ENCODE results near the gene PCDHA9. TPM values are rescaled to one million over a fixed set of nuclear protein-coding genes. Genes with fewer than 3 reads are reported as not detected.
"Not testable (repeated sequence)": the region's sequence is repeated elsewhere in the genome, so short reads cannot be mapped to it uniquely, and the experiment has no call there.

PCDHA9 gene
- polyA plus RNA-seq, 2 of the 4 experiments (the other 2 are of a cell fraction), result 0.03 TPM; not detected in 1

DNA sequence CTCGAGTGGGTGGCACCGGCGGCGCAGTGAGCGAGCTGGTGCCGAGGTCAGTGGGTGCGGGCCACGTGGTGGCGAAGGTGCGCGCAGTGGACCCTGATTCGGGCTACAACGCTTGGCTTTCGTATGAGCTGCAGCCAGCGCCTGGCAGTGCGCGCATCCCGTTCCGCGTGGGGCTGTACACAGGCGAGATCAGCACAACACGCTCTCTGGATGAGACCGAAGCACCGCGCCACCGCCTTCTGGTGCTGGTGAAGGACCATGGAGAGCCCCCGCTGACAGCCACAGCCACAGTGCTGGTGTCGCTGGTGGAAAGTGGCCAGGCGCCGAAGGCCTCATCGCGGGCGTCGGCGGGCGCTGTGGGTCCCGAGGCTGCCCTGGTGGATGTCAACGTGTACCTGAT, 24.7 kb upstream of the PCDHA9 start:
- Histone ChIP-seq H3K4me3 (no peak overlapping the region), H3K27ac (no peak overlapping the region), H3K4me1 (no peaks in the 10 kb centered on the region), H3K4me2 (no peak overlapping the region), H3K9me3 (no peaks in the 10 kb centered on the region)
- WGBS (ENCODE audit: missing lambda C conversion rate), result 89% methylated on average over 30 of the region's 38 CpGs
- FAIRE-seq, result no peak
- ATAC-seq, result no peak
- TF ChIP-seq, protein P1, sequence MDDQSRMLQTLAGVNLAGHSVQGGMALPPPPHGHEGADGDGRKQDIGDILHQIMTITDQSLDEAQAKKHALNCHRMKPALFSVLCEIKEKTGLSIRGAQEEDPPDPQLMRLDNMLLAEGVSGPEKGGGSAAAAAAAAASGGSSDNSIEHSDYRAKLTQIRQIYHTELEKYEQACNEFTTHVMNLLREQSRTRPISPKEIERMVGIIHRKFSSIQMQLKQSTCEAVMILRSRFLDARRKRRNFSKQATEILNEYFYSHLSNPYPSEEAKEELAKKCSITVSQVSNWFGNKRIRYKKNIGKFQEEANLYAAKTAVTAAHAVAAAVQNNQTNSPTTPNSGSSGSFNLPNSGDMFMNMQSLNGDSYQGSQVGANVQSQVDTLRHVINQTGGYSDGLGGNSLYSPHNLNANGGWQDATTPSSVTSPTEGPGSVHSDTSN (IDR thresholded peaks at IDR 0.05), result no peak
- POLR2A ChIA-PET, result no interaction called here
- DNase-seq (ENCODE audit: low read depth in 1 of 2, low spot score in 1 of 2), result no peak
- CTCF ChIA-PET, result interaction anchor here (1.2 to 1.5 kb wide), 2 partner anchors 216 to 217 kb away, joined by 3 to 6 read pairs; no protein-coding TSS in a partner anchor

DNA sequence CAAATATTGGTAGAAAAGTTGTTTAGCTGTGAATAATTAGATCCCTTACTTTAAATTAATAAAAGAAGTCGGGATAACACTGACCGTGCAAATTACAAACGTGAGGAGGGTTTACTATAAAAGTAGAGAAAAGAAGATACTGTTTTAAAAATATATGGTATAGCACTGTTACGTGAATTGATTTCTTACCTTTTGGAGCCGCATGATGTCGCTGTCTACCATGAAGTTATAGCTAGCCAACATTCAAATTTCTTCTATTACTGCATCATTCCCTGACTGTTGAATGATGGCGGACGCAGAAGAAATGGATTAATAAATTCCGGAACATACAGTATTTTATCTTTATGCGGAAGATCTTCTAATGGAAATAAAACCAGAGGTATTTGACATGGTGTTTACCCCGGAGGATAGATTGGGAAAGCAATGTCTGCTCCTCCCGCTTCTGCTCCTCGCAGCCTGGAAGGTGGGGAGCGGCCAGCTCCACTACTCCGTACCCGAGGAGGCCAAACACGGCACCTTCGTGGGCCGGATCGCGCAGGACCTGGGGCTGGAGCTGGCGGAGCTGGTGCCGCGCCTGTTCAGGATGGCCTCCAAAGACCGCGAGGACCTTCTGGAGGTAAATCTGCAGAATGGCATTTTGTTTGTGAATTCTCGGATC, 20.3 kb upstream of the PCDHA9 start, which contains the start of gene PCDHA6:
Gene PCDHA6 (plus strand): TSS at position 257 of the 658 bp plus-strand sequence. CDS start 132 bp downstream, at position 389.
- Histone ChIP-seq H3K9me3 (no peaks in the 10 kb centered on the region), H3K4me2 (no peak within 1 kb of the TSS), H3K27ac (no peak within 1 kb of the TSS), H3K4me3 (no peak within 1 kb of the TSS), H3K4me1 (no peaks in the 10 kb centered on the region)
- ChIA-PET CTCF (interaction anchor here (0.6 to 0.9 kb wide), 3 partner anchors 19 to 395 kb away, joined by 3 read pairs; partner anchors contain the start of genes PCDHB13 and PCDHB14), POLR2A (no interaction called here)
- ATAC-seq (no peak), DNase-seq (ENCODE audit: low read depth in 1 of 2, low spot score in 1 of 2) (no peak), FAIRE-seq (no peak)
- TF ChIP-seq, protein P2, sequence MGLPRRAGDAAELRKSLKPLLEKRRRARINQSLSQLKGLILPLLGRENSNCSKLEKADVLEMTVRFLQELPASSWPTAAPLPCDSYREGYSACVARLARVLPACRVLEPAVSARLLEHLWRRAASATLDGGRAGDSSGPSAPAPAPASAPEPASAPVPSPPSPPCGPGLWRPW (IDR thresholded peaks at IDR 0.05), result no peak
- TF ChIP-seq FOXS1 (CRISPR knock-in tag; IDR thresholded peaks at IDR 0.05), result no peak
- 62% methylated on average over 27 of the region's 27 CpGs for WGBS (ENCODE audit: missing lambda C conversion rate)

DNA sequence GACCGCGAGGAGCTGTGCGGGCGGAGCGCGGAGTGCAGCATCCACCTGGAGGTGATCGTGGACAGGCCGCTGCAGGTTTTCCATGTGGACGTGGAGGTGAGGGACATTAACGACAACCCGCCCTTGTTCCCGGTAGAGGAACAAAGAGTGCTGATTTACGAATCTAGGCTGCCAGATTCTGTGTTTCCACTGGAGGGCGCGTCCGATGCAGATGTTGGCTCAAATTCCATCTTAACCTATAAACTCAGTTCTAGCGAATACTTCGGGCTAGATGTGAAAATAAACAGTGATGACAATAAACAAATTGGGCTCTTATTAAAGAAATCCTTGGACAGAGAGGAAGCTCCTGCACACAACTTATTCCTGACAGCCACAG, 19.8 kb upstream of the PCDHA9 start:
- POLR2A ChIA-PET, result no interaction called here
- H3K27ac ChIP-seq, result no peak overlapping the region
- ATAC-seq (no peak), FAIRE-seq (no peak), DNase-seq (ENCODE audit: low read depth in 1 of 2, low spot score in 1 of 2) (no peak)
- TF ChIP-seq MYC (IDR thresholded peaks at IDR 0.05; ENCODE audit: borderline replicate concordance, low read length), result no peak
- no peak for TF ChIP-seq BHLHE40 (IDR thresholded peaks at IDR 0.05; ENCODE audit: low read depth, low read length)
- no peak for TF ChIP-seq JUN (IDR thresholded peaks at IDR 0.05)
- H3K4me2 ChIP-seq, result no peak overlapping the region
- H3K9me3 ChIP-seq, result no peaks in the 10 kb centered on the region
- CTCF ChIA-PET, result interaction anchor here (0.6 to 0.9 kb wide), 2 partner anchors 385 to 395 kb away, joined by 3 read pairs; partner anchors contain the start of genes PCDHB13 and PCDHB14
- H3K4me1 ChIP-seq, result no peaks in the 10 kb centered on the region
- H3K4me3 ChIP-seq, result no peak overlapping the region
- WGBS (ENCODE audit: missing lambda C conversion rate), result 74% methylated on average over 18 of the region's 18 CpGs

DNA sequence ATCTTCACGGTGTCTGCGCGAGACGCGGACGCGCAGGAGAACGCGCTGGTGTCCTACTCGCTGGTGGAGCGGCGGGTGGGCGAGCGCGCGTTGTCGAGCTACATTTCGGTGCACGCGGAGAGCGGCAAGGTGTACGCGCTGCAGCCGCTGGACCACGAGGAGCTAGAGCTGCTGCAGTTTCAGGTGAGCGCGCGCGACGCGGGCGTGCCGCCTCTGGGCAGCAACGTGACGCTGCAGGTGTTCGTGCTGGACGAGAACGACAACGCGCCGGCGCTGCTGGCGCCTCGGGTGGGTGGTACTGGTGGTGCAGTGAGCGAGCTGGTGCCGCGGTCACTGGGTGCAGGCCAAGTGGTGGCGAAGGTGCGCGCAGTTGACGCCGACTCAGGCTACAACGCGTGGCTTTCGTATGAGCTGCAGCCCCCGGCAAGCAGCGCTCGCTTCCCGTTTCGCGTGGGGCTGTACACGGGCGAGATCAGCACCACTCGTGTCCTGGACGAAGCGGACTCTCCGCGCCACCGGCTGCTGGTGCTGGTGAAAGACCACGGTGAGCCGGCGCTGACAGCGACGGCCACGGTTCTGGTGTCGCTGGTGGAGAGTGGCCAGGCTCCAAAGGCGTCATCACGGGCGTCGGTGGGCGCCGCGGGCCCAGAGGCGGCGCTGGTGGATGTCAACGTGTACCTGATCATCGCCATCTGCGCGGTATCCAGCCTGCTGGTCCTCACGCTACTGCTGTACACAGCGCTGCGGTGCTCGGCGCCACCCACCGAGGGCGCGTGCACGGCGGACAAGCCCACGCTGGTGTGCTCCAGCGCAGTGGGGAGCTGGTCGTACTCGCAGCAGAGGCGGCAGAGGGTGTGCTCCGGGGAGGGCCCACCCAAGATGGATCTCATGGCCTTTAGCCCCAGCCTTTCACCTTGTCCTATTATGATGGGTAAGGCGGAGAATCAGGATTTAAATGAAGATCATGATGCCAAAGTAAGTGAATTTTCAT, 18.4 kb upstream of the PCDHA9 start:
- 88% methylated on average over 91 of the region's 106 CpGs for WGBS (ENCODE audit: missing lambda C conversion rate)
- H3K4me1 ChIP-seq; DNase-seq (ENCODE audit: low read depth in 1 of 2, low spot score in 1 of 2); CTCF ChIA-PET; ATAC-seq; H3K9me3 ChIP-seq; H3K27ac ChIP-seq; H3K4me2 ChIP-seq; POLR2A ChIA-PET; FAIRE-seq; H3K4me3 ChIP-seq: not testable (repeated sequence)

DNA sequence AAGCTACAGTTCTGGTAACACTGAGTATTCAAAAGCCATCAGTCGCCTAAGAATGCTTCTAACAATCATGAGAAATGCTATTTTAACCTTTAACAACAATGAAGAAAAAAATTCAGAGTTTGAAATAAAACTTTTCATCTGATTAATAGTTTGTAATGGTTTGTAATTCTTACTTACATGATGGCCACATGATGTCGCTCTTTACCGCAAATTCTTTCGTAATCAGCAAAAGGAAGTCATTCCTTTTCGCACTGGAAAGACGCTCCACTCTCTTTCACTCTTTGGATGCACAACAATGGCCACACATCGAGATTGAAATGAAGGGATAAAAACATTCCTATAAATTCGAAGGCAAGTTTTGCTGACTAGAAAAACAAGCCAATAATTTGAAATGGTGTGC, 14.2 kb upstream of the PCDHA9 start, which contains the start of gene PCDHA7:
Gene PCDHA7 (plus strand): TSS at position 277 of the 400 bp plus-strand sequence. CDS start 115 bp downstream, at position 392.
- ATAC-seq (no peak), DNase-seq (ENCODE audit: low read depth in 1 of 2, low spot score in 1 of 2) (peak in 1 of 2 experiments; percentile 33), FAIRE-seq (no peak)
- H3K9me3 ChIP-seq, result peaks cover 5% of the 10 kb centered on the region; the same call in 1 of the 3 replicates
- ChIA-PET POLR2A (no interaction called here), CTCF (interaction anchor here (1.7 to 2.2 kb wide), 2 partner anchors 13 to 207 kb away, joined by 5 to 7 read pairs; partner anchors contain the start of gene PCDHA5)
- no peak within 1 kb of the TSS for H3K4me3 ChIP-seq
- no peaks in the 10 kb centered on the region for H3K4me1 ChIP-seq
- TF ChIP-seq BHLHE40 (IDR thresholded peaks at IDR 0.05; ENCODE audit: low read depth, low read length) (no peak), RAD21 (conservative IDR thresholded peaks at IDR 0.05 in 1 of 2, IDR thresholded peaks at IDR 0.05 in 1 of 2) (peak; percentile 23 to 43; a peak in 3 of 5 replicates), MAZ (IDR thresholded peaks at IDR 0.05; ENCODE audit: borderline replicate concordance, low read depth, low read length) (no peak)
- TF ChIP-seq, protein P3, sequence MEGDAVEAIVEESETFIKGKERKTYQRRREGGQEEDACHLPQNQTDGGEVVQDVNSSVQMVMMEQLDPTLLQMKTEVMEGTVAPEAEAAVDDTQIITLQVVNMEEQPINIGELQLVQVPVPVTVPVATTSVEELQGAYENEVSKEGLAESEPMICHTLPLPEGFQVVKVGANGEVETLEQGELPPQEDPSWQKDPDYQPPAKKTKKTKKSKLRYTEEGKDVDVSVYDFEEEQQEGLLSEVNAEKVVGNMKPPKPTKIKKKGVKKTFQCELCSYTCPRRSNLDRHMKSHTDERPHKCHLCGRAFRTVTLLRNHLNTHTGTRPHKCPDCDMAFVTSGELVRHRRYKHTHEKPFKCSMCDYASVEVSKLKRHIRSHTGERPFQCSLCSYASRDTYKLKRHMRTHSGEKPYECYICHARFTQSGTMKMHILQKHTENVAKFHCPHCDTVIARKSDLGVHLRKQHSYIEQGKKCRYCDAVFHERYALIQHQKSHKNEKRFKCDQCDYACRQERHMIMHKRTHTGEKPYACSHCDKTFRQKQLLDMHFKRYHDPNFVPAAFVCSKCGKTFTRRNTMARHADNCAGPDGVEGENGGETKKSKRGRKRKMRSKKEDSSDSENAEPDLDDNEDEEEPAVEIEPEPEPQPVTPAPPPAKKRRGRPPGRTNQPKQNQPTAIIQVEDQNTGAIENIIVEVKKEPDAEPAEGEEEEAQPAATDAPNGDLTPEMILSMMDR (IDR thresholded peaks at IDR 0.05), result peak; percentile 23; the same call in 2 of the 3 replicates
- 12% methylated on average over 8 of the region's 8 CpGs for WGBS (ENCODE audit: missing lambda C conversion rate)
- H3K4me2 ChIP-seq, result no peak within 1 kb of the TSS
- no peak within 1 kb of the TSS for H3K27ac ChIP-seq

DNA sequence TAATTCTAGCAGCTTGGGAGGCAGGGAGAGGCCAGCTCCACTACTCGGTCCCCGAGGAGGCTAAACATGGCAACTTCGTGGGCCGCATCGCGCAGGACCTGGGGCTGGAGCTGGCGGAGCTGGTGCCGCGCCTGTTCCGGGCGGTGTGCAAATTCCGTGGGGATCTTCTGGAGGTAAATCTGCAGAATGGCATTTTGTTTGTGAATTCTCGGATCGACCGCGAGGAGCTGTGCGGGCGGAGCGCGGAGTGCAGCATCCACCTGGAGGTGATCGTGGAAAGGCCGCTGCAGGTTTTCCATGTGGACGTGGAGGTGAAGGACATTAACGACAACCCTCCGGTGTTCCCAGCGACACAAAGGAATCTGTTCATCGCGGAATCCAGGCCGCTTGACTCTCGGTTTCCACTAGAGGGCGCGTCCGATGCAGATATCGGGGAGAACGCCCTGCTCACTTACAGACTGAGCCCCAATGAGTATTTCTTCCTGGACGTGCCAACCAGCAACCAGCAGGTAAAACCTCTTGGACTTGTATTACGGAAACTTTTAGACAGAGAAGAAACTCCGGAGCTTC, 13.7 kb upstream of the PCDHA9 start:
- POLR2A ChIA-PET; H3K4me3 ChIP-seq; H3K4me1 ChIP-seq; DNase-seq (ENCODE audit: low read depth in 1 of 2, low spot score in 1 of 2); H3K4me2 ChIP-seq; H3K27ac ChIP-seq; H3K9me3 ChIP-seq: not testable (repeated sequence)
- FAIRE-seq (peak; percentile 51), ATAC-seq (peak in 1 of 2 experiments; percentile 47; a peak in 2 of 6 replicates)
- CTCF ChIA-PET, result interaction anchor here (1.7 to 2.2 kb wide), 2 partner anchors 13 to 206 kb away, joined by 5 to 7 read pairs; partner anchors contain the start of gene PCDHA5
- 76% methylated on average over 27 of the region's 38 CpGs for WGBS (ENCODE audit: missing lambda C conversion rate)
